ELF-1 (cell line): ENCODE results near the gene POC1B.

Experiments used
- DNase-seq: peaks from one replicate; pipeline ENCODE4 v3.0.0-alpha.2; 2016; ENCODE audit warnings: low read depth, low spot score

POC1B gene

GRCh38 chr12:89539426-89540223 is 13.8 kb upstream of the POC1B start:
- no peak for DNase-seq

GRCh38 chr12:89538897-89539296 is 13.1 kb upstream of the POC1B start:
- no peak for DNase-seq

GRCh38 chr12:89537389-89537788 is 11.5 kb upstream of the POC1B start:
- DNase-seq: no peak

- DNase-seq: no peak
Observed at GRCh38 chr12:89529738-89530137, 3.9 kb upstream of the POC1B start.

GRCh38 chr12:89528434-89528833 is 2.6 kb upstream of the POC1B start:
- DNase-seq: no peak

GRCh38 chr12:89525305-89525823 is 483 bp downstream of the POC1B start:
- peak; percentile 53 for DNase-seq

- DNase-seq: peak; percentile 89
Observed at GRCh38 chr12:89524541-89525304, 1.1 kb downstream of the POC1B start, which contains the start of gene GALNT4. GALNT4 (minus strand) TSS chr12:89524796; CDS start chr12:89524549, 247 bp downstream.

GRCh38 chr12:89523843-89524540 is 1.9 kb downstream of the POC1B start:
- DNase-seq: no peak

- DNase-seq: no peak
Observed at GRCh38 chr12:89523393-89523792, 2.5 kb downstream of the POC1B start.

GRCh38 chr12:89521364-89522223 is 4.3 kb downstream of the POC1B start:
- no peak for DNase-seq

GRCh38 chr12:89517720-89518119 is 8.1 kb downstream of the POC1B start:
- DNase-seq: no peak

- DNase-seq: no peak
Observed at GRCh38 chr12:89516633-89517032, 9.2 kb downstream of the POC1B start.

GRCh38 chr12:89514751-89515150 is 11.1 kb downstream of the POC1B start:
- DNase-seq: no peak

- no peak for DNase-seq
Observed at GRCh38 chr12:89513544-89513943, 12.3 kb downstream of the POC1B start.

GRCh38 chr12:89507015-89507824 is 18.6 kb downstream of the POC1B start:
- DNase-seq: no peak

- no peak for DNase-seq
Observed at GRCh38 chr12:89506050-89506449, 19.8 kb downstream of the POC1B start.

GRCh38 chr12:89504560-89505346 is 21.1 kb downstream of the POC1B start:
- DNase-seq: no peak

GRCh38 chr12:89501793-89502192 is 24.1 kb downstream of the POC1B start:
- no peak for DNase-seq

GRCh38 chr12:89499857-89500256 is 26.0 kb downstream of the POC1B start:
- no peak for DNase-seq
